ENCODE data around the gene BBOX1. TPM values are rescaled to one million over a fixed set of nuclear protein-coding genes. Genes with fewer than 3 reads are reported as not detected.

The BBOX1 gene
- total RNA-seq, 1 experiment from 2014 or later, result not detected

DNA sequence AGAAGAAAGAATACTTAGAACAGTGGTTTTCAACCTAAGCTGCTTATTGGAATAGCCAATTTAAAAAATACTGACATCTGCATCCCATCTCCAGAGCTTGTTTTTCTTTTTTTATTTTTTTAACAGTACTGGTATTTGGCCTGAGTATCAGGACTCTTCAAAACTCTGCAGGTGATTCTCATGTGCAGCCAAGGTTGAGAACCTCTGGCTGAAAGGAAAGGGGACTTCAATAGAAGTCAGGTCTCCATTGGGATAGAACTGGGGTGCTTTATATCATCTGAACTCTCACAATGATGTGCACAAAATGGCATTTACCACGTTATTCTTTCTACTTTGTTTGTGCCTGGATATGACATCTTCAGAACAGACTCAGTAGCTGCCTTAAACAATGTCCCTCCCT lies 55.3 kb downstream of the BBOX1 start:
- in situ Hi-C loops (cut with HindIII; ENCODE audit: low pct_unique_long_range_greater_than_20kb, low sequenced_read_pairs) (no loop called here), intact Hi-C loops (cut with micrococcal nuclease; ENCODE audit: unreplicated experiment) (no loop called here)
- Histone ChIP-seq H3K27me3 (ENCODE audit: control insufficient read depth, insufficient read depth, low read length) (no peaks in the 10 kb centered on the region), H3K36me3 (ENCODE audit: control insufficient read depth, insufficient read depth, low read length) (no peaks in the 10 kb centered on the region), H3K9me3 (ENCODE audit: control insufficient read depth, insufficient read depth, low read depth, low read length) (no peaks in the 10 kb centered on the region), H3K4me3 (ENCODE audit: low read depth in 2 of 2, low read length in 2 of 2) (no peak overlapping the region), H3K4me1 (ENCODE audit: control insufficient read depth, insufficient read depth, low read length) (no peaks in the 10 kb centered on the region), H3K27ac (ENCODE audit: low read length) (no peak overlapping the region)
- ChIA-PET POLR2A (no interaction called here), CTCF (no interaction called here)
- no peak for DNase-seq (ENCODE audit: low read depth, low spot score)
- TF ChIP-seq SIN3A (IDR thresholded peaks at IDR 0.05; ENCODE audit: borderline replicate concordance, insufficient read depth, low read depth, low read length) (no peak), TCF7L2 (IDR thresholded peaks at IDR 0.05; ENCODE audit: low read depth, low read length) (no peak), CTCF (IDR thresholded peaks at IDR 0.05) (no peak), POLR2AphosphoS5 (IDR thresholded peaks at IDR 0.05; ENCODE audit: low read depth, low read length) (no peak)
- TF ChIP-seq, protein P1, sequence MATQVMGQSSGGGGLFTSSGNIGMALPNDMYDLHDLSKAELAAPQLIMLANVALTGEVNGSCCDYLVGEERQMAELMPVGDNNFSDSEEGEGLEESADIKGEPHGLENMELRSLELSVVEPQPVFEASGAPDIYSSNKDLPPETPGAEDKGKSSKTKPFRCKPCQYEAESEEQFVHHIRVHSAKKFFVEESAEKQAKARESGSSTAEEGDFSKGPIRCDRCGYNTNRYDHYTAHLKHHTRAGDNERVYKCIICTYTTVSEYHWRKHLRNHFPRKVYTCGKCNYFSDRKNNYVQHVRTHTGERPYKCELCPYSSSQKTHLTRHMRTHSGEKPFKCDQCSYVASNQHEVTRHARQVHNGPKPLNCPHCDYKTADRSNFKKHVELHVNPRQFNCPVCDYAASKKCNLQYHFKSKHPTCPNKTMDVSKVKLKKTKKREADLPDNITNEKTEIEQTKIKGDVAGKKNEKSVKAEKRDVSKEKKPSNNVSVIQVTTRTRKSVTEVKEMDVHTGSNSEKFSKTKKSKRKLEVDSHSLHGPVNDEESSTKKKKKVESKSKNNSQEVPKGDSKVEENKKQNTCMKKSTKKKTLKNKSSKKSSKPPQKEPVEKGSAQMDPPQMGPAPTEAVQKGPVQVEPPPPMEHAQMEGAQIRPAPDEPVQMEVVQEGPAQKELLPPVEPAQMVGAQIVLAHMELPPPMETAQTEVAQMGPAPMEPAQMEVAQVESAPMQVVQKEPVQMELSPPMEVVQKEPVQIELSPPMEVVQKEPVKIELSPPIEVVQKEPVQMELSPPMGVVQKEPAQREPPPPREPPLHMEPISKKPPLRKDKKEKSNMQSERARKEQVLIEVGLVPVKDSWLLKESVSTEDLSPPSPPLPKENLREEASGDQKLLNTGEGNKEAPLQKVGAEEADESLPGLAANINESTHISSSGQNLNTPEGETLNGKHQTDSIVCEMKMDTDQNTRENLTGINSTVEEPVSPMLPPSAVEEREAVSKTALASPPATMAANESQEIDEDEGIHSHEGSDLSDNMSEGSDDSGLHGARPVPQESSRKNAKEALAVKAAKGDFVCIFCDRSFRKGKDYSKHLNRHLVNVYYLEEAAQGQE (IDR thresholded peaks at IDR 0.05; ENCODE audit: insufficient read depth in 1 of 2, low read depth in 2 of 2, low read length in 1 of 2), result no peak
- ATAC-seq, result no peak
- no TSS peak for BruUV-seq (replicated peaks)

- ATAC-seq (no peak), DNase-seq (ENCODE audit: low read depth, low spot score) (no peak)
- Histone ChIP-seq H3K4me3 (ENCODE audit: low read depth in 2 of 2, low read length in 2 of 2) (no peak overlapping the region), H3K4me1 (ENCODE audit: control insufficient read depth, insufficient read depth, low read length) (no peaks in the 10 kb centered on the region), H3K36me3 (ENCODE audit: control insufficient read depth, insufficient read depth, low read length) (no peaks in the 10 kb centered on the region), H3K27ac (ENCODE audit: low read length) (no peak overlapping the region), H3K27me3 (ENCODE audit: control insufficient read depth, insufficient read depth, low read length) (no peaks in the 10 kb centered on the region), H3K9me3 (ENCODE audit: control insufficient read depth, insufficient read depth, low read depth, low read length) (no peaks in the 10 kb centered on the region)
- ChIA-PET POLR2A (no interaction called here), CTCF (no interaction called here)
- in situ Hi-C loops (cut with HindIII; ENCODE audit: low pct_unique_long_range_greater_than_20kb, low sequenced_read_pairs), result no loop called here
- TF ChIP-seq POLR2AphosphoS5 (IDR thresholded peaks at IDR 0.05; ENCODE audit: low read depth, low read length) (no peak), CTCF (IDR thresholded peaks at IDR 0.05) (no peak), SIN3A (IDR thresholded peaks at IDR 0.05; ENCODE audit: borderline replicate concordance, insufficient read depth, low read depth, low read length) (no peak), TCF7L2 (IDR thresholded peaks at IDR 0.05; ENCODE audit: low read depth, low read length) (no peak)
- TF ChIP-seq, protein P1 (IDR thresholded peaks at IDR 0.05; ENCODE audit: insufficient read depth in 1 of 2, low read depth in 2 of 2, low read length in 1 of 2), result no peak
- intact Hi-C loops (cut with micrococcal nuclease; ENCODE audit: unreplicated experiment), result no loop called here
- no TSS peak for BruUV-seq (replicated peaks)
These were observed 56.9 kb downstream of the BBOX1 start for GRCh38 chr11:27097551-27097950.
